ENCODE results near the gene LRSAM1.

DNA sequence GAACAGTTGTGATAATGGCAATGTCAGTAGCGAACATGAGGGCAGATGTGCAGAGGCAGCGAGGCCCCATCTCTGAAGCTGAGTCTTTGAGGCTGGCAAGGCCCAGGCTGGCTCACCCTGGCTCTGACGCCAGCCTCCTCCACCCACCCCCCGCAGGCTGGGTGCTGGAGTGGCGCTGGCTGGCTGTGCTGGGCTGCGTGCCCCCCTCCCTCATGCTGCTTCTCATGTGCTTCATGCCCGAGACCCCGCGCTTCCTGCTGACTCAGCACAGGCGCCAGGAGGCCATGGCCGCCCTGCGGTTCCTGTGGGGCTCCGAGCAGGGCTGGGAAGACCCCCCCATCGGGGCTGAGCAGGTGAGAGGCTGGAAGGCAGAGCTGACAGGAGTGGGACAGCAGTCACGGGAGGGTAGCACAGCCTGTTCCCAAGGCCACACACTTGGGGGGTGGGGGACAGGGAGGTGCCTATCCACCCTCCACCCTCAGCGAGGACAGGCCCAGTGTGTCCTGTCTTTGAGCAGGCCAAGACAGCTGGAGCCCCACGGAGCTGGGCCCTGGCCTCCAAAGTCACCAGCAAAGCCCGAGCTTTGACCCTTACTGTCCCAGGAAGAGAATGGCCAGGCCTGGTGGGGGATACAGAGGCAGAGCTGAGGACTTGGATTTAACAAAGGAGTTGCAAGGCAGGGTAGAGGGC is 48.8 kb upstream of the LRSAM1 start:
- TF ChIP-seq KDM1A (IDR thresholded peaks at IDR 0.05; ENCODE audit: borderline replicate concordance, low read length) (no peak), TAF1 (IDR thresholded peaks at IDR 0.05; ENCODE audit: low read depth, low read length) (no peak), ASH2L (IDR thresholded peaks at IDR 0.05; ENCODE audit: low read length) (no peak), EZH2 (IDR thresholded peaks at IDR 0.05; ENCODE audit: low read depth, low read length, severe bottlenecking) (no peak), GTF2F1 (IDR thresholded peaks at IDR 0.05; ENCODE audit: borderline replicate concordance, low read depth, low read length) (no peak), FOSL1 (IDR thresholded peaks at IDR 0.05; ENCODE audit: insufficient read depth, low read depth, low read length) (no peak), SRF (IDR thresholded peaks at IDR 0.05; ENCODE audit: low read depth, low read length) (no peak), BCL11A (IDR thresholded peaks at IDR 0.05; ENCODE audit: low read depth in 2 of 2, low read length in 2 of 2) (no peak), RNF2 (IDR thresholded peaks at IDR 0.05; ENCODE audit: borderline replicate concordance, low read depth, low read length, missing control alignments, poor library complexity, severe bottlenecking) (no peak), BACH1 (IDR thresholded peaks at IDR 0.05; ENCODE audit: low read length) (no peak), SP1 (IDR thresholded peaks at IDR 0.05; ENCODE audit: low read depth, low read length) (no peak), POLR2AphosphoS5 (IDR thresholded peaks at IDR 0.05; ENCODE audit: low read depth, low read length) (no peak)
- TF ChIP-seq, protein P1, sequence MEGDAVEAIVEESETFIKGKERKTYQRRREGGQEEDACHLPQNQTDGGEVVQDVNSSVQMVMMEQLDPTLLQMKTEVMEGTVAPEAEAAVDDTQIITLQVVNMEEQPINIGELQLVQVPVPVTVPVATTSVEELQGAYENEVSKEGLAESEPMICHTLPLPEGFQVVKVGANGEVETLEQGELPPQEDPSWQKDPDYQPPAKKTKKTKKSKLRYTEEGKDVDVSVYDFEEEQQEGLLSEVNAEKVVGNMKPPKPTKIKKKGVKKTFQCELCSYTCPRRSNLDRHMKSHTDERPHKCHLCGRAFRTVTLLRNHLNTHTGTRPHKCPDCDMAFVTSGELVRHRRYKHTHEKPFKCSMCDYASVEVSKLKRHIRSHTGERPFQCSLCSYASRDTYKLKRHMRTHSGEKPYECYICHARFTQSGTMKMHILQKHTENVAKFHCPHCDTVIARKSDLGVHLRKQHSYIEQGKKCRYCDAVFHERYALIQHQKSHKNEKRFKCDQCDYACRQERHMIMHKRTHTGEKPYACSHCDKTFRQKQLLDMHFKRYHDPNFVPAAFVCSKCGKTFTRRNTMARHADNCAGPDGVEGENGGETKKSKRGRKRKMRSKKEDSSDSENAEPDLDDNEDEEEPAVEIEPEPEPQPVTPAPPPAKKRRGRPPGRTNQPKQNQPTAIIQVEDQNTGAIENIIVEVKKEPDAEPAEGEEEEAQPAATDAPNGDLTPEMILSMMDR (IDR thresholded peaks at IDR 0.05; ENCODE audit: control extremely low read depth in 1 of 3, insufficient read depth in 1 of 3, low read depth in 1 of 3, low read length in 3 of 3): no peak

Measured in H1 (cell line).